Activated CD4-positive, alpha-beta T cell treated with anti-CD3 and anti-CD28 coated beads, Interleukin-2, amount 50 U/mL, for 16 hours (primary cell): Measurements from ENCODE around the gene LRIT2.

Experiments used
- DNase-seq: peaks from one replicate; pipeline ENCODE4 v3.0.0-alpha.2; 2020

LRIT2 gene

GRCh38 chr10:84241185-84241790 lies 15.9 kb upstream of the LRIT2 start, which contains the start of gene LRIT1:
Gene LRIT1 (minus strand): TSS chr10:84241546. CDS start chr10:84241439, 107 bp downstream.
- DNase-seq, result no peak

- no peak for DNase-seq
Measured at GRCh38 chr10:84238909-84239308, 13.6 kb upstream of the LRIT2 start.

GRCh38 chr10:84237199-84238051 lies 12.1 kb upstream of the LRIT2 start:
- peak; percentile 6 for DNase-seq

GRCh38 chr10:84236807-84237198 lies 11.5 kb upstream of the LRIT2 start:
- DNase-seq, result no peak

GRCh38 chr10:84235096-84235495 lies 9.8 kb upstream of the LRIT2 start:
- DNase-seq, result no peak

- DNase-seq, result no peak
Measured at GRCh38 chr10:84234479-84234878, 9.1 kb upstream of the LRIT2 start.

GRCh38 chr10:84233940-84234339 lies 8.6 kb upstream of the LRIT2 start:
- no peak for DNase-seq

GRCh38 chr10:84232376-84232775 lies 7.0 kb upstream of the LRIT2 start:
- DNase-seq, result no peak

- DNase-seq, result no peak
Measured at GRCh38 chr10:84230359-84230758, 5.0 kb upstream of the LRIT2 start.

- DNase-seq, result no peak
Measured at GRCh38 chr10:84227810-84228209, 2.5 kb upstream of the LRIT2 start.

GRCh38 chr10:84226616-84227015 lies 1.3 kb upstream of the LRIT2 start:
- DNase-seq, result no peak

GRCh38 chr10:84224411-84225028 lies 824 bp downstream of the LRIT2 start:
- DNase-seq, result no peak

GRCh38 chr10:84221916-84222315 lies 3.4 kb downstream of the LRIT2 start:
- no peak for DNase-seq

GRCh38 chr10:84217746-84218145 lies 7.6 kb downstream of the LRIT2 start:
- no peak for DNase-seq

GRCh38 chr10:84216834-84217233 lies 8.5 kb downstream of the LRIT2 start:
- no peak for DNase-seq

GRCh38 chr10:84214612-84215235 lies 10.6 kb downstream of the LRIT2 start:
- DNase-seq, result peak; percentile 55

- no peak for DNase-seq
Measured at GRCh38 chr10:84214046-84214572, 11.2 kb downstream of the LRIT2 start.

GRCh38 chr10:84213076-84213475 lies 12.3 kb downstream of the LRIT2 start:
- DNase-seq, result no peak

- DNase-seq, result no peak
Measured at GRCh38 chr10:84212014-84212413, 13.3 kb downstream of the LRIT2 start.

GRCh38 chr10:84211566-84211965 lies 13.8 kb downstream of the LRIT2 start:
- no peak for DNase-seq

GRCh38 chr10:84208023-84208422 lies 17.3 kb downstream of the LRIT2 start:
- no peak for DNase-seq

- DNase-seq, result no peak
Measured at GRCh38 chr10:84205853-84206525, 19.4 kb downstream of the LRIT2 start.
